GM21381 (cell line): Measurements from ENCODE around the gene MRO.
"Not testable (repeated sequence)": the region's sequence is repeated elsewhere in the genome, so short reads cannot be mapped to it uniquely, and the experiment has no call there.

Source experiments
- ATAC-seq: cut with Tn5 transposase; IDR thresholded peaks from one replicate; pipeline ENCODE4 v1.9.1; 2021; ENCODE audit warnings: mild to moderate bottlenecking, moderate library complexity; ENCODE audit not compliant: unreplicated experiment

Gene MRO

GRCh38 chr18:50793641-50794565 lies 25.9 kb downstream of the MRO start:
- no peak for ATAC-seq

- no peak for ATAC-seq
These were observed 26.9 kb downstream of the MRO start for GRCh38 chr18:50792885-50793284.

- no peak for ATAC-seq
These were observed 28.0 kb downstream of the MRO start for GRCh38 chr18:50791599-50792438.

GRCh38 chr18:50790948-50791347 lies 28.9 kb downstream of the MRO start:
- no peak for ATAC-seq

- ATAC-seq, result no peak
These were observed 29.6 kb downstream of the MRO start for GRCh38 chr18:50790241-50790640.

- no peak for ATAC-seq
These were observed 31.5 kb downstream of the MRO start for GRCh38 chr18:50788284-50788683.

GRCh38 chr18:50786864-50787263 lies 33.0 kb downstream of the MRO start:
- ATAC-seq, result no peak

GRCh38 chr18:50783553-50783952 lies 36.3 kb downstream of the MRO start:
- no peak for ATAC-seq

GRCh38 chr18:50779021-50779420 lies 40.8 kb downstream of the MRO start:
- not testable (repeated sequence) for ATAC-seq

- ATAC-seq, result no peak
These were observed 43.4 kb downstream of the MRO start for GRCh38 chr18:50776383-50776782.

- ATAC-seq, result no peak
These were observed 44.1 kb downstream of the MRO start for GRCh38 chr18:50775726-50776125.

GRCh38 chr18:50775207-50775606 lies 44.6 kb downstream of the MRO start:
- ATAC-seq, result no peak

- no peak for ATAC-seq
These were observed 50.4 kb downstream of the MRO start for GRCh38 chr18:50769463-50769862.

GRCh38 chr18:50757358-50757757 lies 62.5 kb downstream of the MRO start:
- ATAC-seq, result no peak

- ATAC-seq, result no peak
These were observed 65.5 kb downstream of the MRO start for GRCh38 chr18:50754297-50754696.

- no peak for ATAC-seq
These were observed 66.5 kb downstream of the MRO start for GRCh38 chr18:50753311-50753710.

- ATAC-seq, result no peak
These were observed 67.9 kb downstream of the MRO start for GRCh38 chr18:50751947-50752346.

GRCh38 chr18:50751490-50751889 lies 68.3 kb downstream of the MRO start:
- no peak for ATAC-seq

- ATAC-seq, result no peak
These were observed 69.3 kb downstream of the MRO start for GRCh38 chr18:50750546-50750945.

GRCh38 chr18:50749945-50750344 lies 69.9 kb downstream of the MRO start:
- no peak for ATAC-seq

- no peak for ATAC-seq
These were observed 70.4 kb downstream of the MRO start for GRCh38 chr18:50749421-50749820.
